Neural progenitor cell (in vitro differentiated cells): Measurements from ENCODE around the gene ZNF81.

Experiments
- EZH2 ChIP-seq: fragments of 200-600 bp; sonication (generic); IDR thresholded peaks from 2 replicates; pipeline ENCODE4 v1.6.1; 2017; ENCODE audit warnings: antibody characterized with exemption, mild to moderate bottlenecking, moderate library complexity
- EZH2phosphoT487 ChIP-seq: fragments of 200-600 bp; sonication (generic); IDR thresholded peaks from 2 replicates; pipeline ENCODE4 v1.6.1; 2017; ENCODE audit warnings: antibody characterized with exemption
- TF ChIP-seq, protein P1 (sequence below): fragments of 200-600 bp; sonication (generic); IDR thresholded peaks from 2 replicates; pipeline ENCODE4 v1.5.1; 2017; ENCODE audit warnings: antibody characterized with exemption, mild to moderate bottlenecking

GRCh38 chrX:47836164-47837072, at the start of gene ZNF81:
- no peak for TF ChIP-seq EZH2
- no peak for TF ChIP-seq EZH2phosphoT487
- TF ChIP-seq, protein P1, sequence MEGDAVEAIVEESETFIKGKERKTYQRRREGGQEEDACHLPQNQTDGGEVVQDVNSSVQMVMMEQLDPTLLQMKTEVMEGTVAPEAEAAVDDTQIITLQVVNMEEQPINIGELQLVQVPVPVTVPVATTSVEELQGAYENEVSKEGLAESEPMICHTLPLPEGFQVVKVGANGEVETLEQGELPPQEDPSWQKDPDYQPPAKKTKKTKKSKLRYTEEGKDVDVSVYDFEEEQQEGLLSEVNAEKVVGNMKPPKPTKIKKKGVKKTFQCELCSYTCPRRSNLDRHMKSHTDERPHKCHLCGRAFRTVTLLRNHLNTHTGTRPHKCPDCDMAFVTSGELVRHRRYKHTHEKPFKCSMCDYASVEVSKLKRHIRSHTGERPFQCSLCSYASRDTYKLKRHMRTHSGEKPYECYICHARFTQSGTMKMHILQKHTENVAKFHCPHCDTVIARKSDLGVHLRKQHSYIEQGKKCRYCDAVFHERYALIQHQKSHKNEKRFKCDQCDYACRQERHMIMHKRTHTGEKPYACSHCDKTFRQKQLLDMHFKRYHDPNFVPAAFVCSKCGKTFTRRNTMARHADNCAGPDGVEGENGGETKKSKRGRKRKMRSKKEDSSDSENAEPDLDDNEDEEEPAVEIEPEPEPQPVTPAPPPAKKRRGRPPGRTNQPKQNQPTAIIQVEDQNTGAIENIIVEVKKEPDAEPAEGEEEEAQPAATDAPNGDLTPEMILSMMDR, result no peak
